Stimulated activated CD8-positive, alpha-beta memory T cell treated with anti-CD3 and anti-CD28 coated beads, Interleukin-12 subunit alpha, Interleukin-12 subunit beta, amount 100 ng/mL, for 1 hour (primary cell): ENCODE measurements around the gene SSTR5.
"Not testable (repeated sequence)": the region's sequence is repeated elsewhere in the genome, so short reads cannot be mapped to it uniquely, and the experiment has no call there.

ENCODE experiments used
- DNase-seq: peaks from one replicate; pipeline ENCODE4 v3.0.0-alpha.2; 2020; ENCODE audit warnings: low read depth

Gene SSTR5

GRCh38 chr16:1072526-1073261 lies at the start of gene SSTR5:
Gene SSTR5 (plus strand): TSS chr16:1072747. CDS start chr16:1078869, 6,122 bp downstream.
- DNase-seq = no peak

- DNase-seq = no peak
Observed at GRCh38 chr16:1024138-1024537, 48.4 kb upstream of the SSTR5 start.

- not testable (repeated sequence) for DNase-seq
Observed at GRCh38 chr16:1025183-1025809, 47.3 kb upstream of the SSTR5 start.

- no peak for DNase-seq
Observed at GRCh38 chr16:1026057-1026783, 46.3 kb upstream of the SSTR5 start.

GRCh38 chr16:1026784-1027500 lies 45.6 kb upstream of the SSTR5 start:
- no peak for DNase-seq

GRCh38 chr16:1027501-1027815 lies 45.1 kb upstream of the SSTR5 start:
- no peak for DNase-seq

- no peak for DNase-seq
Observed at GRCh38 chr16:1028056-1028455, 44.5 kb upstream of the SSTR5 start.

- DNase-seq = no peak
Observed at GRCh38 chr16:1028524-1029258, 43.9 kb upstream of the SSTR5 start.

GRCh38 chr16:1029259-1029545 lies 43.3 kb upstream of the SSTR5 start:
- no peak for DNase-seq

GRCh38 chr16:1030473-1030901 lies 42.1 kb upstream of the SSTR5 start:
- no peak for DNase-seq

GRCh38 chr16:1031666-1032065 lies 40.9 kb upstream of the SSTR5 start:
- no peak for DNase-seq

- DNase-seq = no peak
Observed at GRCh38 chr16:1032607-1033006, 39.9 kb upstream of the SSTR5 start.

GRCh38 chr16:1033128-1033679 lies 39.3 kb upstream of the SSTR5 start:
- no peak for DNase-seq

GRCh38 chr16:1034230-1035065 lies 38.1 kb upstream of the SSTR5 start:
- no peak for DNase-seq

GRCh38 chr16:1035066-1035415 lies 37.5 kb upstream of the SSTR5 start:
- no peak for DNase-seq

GRCh38 chr16:1036166-1036565 lies 36.4 kb upstream of the SSTR5 start:
- no peak for DNase-seq

- no peak for DNase-seq
Observed at GRCh38 chr16:1036726-1037393, 35.7 kb upstream of the SSTR5 start.

GRCh38 chr16:1037394-1038257 lies 34.9 kb upstream of the SSTR5 start:
- no peak for DNase-seq

GRCh38 chr16:1038932-1039331 lies 33.6 kb upstream of the SSTR5 start:
- DNase-seq = no peak
